Testis (tissue), 3 donors: ENCODE data around the gene ZYX. TPM values are rescaled to one million over a fixed set of nuclear protein-coding genes. Genes with fewer than 3 reads are reported as not detected.

Experiments
- DNase-seq: peaks from one replicate; pipeline ENCODE4 v3.0.0-alpha.2; 2019
- H3K27ac ChIP-seq, 2 donors: fragments of 200-600 bp; sonication (generic); one replicate each; pipeline ENCODE4 v1.5.1; 2019
- H3K27me3 ChIP-seq: fragments of 200-600 bp; sonication (generic); one replicate; pipeline ENCODE4 v1.5.1; 2019
- H3K36me3 ChIP-seq: fragments of 200-600 bp; sonication (generic); one replicate; pipeline ENCODE4 v1.5.1; 2017; ENCODE audit warnings: low read depth; ENCODE audit errors: missing control alignments
- H3K4me1 ChIP-seq: fragments of 200-600 bp; sonication (generic); one replicate; pipeline ENCODE4 v1.5.1; 2019
- H3K4me3 ChIP-seq, 2 donors: fragments of 200-600 bp; sonication (generic); one replicate each; pipeline ENCODE4 v1.5.1; 2017 to 2019
- H3K9me3 ChIP-seq: fragments of 200-600 bp; sonication (generic); one replicate; pipeline ENCODE4 v1.5.1; 2017
- POLR2A ChIP-seq: fragments of 450-650 bp; IDR thresholded peaks from one replicate; pipeline ENCODE4 v1.6.1; 2017; ENCODE audit warnings: antibody characterized with exemption, mild to moderate bottlenecking, moderate library complexity
- WGBS, 2 donors: methylation state at CpG; one replicate each; pipeline ENCODE4 v1.1.5; 2018; 5-methylcytosine and 5-hydroxymethylcytosine counted together
- intact Hi-C: fragments of 100-400 bp; cut with DNase I; formaldehyde crosslinking; loops from one replicate; pipeline ENCODE4 v1.15.1; 2023; ENCODE audit warnings: low total_unique reads
- polyA plus RNA-seq: library from polyadenylated mRNA; stranded (reverse); fragments of 350-450 nt; fragmentation: Illumina TruSeq; extraction: RNeasy Lipid Tissue Mini Kit (QIAGEN cat#74804); gene quantifications from one replicate; pipeline ENCODE4 v1.2.3, GENCODE V29; 2014; ENCODE audit warnings: low read depth, low replicate concordance; ENCODE audit not compliant: insufficient read depth
- total RNA-seq, 2 donors: library from RNA; depleted of rRNA; stranded (reverse); fragments of >200 nt; gene quantifications; one replicate each; pipeline ENCODE4 v1.2.3, GENCODE V29; 2016
- TF ChIP-seq, protein P1 (sequence below), 3 experiments: fragments of 450-650 bp in 2 of 3; fragments of 200-600 bp in 1 of 3; sonication (generic) in 1 of 3; IDR thresholded peaks; one replicate each; pipeline ENCODE4 v1.5.1; 2016 to 2019; ENCODE audit warnings: antibody characterized with exemption in 3 of 3, mild to moderate bottlenecking in 2 of 3, moderate library complexity in 1 of 3

Gene ZYX
- total and polyA plus RNA-seq, 3 donors from 2014 or later = 164 to 222 (median 190) TPM

DNA sequence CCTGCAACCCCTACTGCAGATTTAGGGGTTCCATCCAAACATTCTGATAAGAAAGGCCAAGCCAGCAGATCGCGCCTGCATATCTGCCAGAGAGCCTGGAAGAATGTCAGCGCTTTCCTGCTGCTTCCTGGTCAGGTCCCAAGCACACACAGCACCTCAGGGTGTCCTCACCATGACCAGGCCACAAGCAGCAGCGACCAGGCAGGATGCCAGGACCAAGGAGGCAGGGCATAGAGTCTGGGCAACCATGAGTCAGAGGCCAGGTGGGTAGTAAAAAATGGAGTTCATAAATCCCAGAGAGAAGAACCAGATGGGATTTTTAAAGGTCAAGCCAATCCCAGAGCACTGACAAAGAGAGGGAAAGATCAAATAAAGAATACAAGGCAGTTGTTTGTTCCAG lies 13.2 kb upstream of the ZYX start:
- DNase-seq = no peak
- H3K4me1 ChIP-seq = no peaks in the 10 kb centered on the region
- WGBS, 2 donors = 79 to 93% methylated on average over 4 of the region's 4 CpGs
- no peaks in the 10 kb centered on the region for H3K27me3 ChIP-seq
- no peaks in the 10 kb centered on the region for H3K36me3 ChIP-seq
- intact Hi-C loops = no loop called here
- H3K4me3 ChIP-seq = no peak overlapping the region
- no peak overlapping the region for H3K27ac ChIP-seq
- no peaks in the 10 kb centered on the region for H3K9me3 ChIP-seq
- no peak for TF ChIP-seq POLR2A
- TF ChIP-seq, protein P1, sequence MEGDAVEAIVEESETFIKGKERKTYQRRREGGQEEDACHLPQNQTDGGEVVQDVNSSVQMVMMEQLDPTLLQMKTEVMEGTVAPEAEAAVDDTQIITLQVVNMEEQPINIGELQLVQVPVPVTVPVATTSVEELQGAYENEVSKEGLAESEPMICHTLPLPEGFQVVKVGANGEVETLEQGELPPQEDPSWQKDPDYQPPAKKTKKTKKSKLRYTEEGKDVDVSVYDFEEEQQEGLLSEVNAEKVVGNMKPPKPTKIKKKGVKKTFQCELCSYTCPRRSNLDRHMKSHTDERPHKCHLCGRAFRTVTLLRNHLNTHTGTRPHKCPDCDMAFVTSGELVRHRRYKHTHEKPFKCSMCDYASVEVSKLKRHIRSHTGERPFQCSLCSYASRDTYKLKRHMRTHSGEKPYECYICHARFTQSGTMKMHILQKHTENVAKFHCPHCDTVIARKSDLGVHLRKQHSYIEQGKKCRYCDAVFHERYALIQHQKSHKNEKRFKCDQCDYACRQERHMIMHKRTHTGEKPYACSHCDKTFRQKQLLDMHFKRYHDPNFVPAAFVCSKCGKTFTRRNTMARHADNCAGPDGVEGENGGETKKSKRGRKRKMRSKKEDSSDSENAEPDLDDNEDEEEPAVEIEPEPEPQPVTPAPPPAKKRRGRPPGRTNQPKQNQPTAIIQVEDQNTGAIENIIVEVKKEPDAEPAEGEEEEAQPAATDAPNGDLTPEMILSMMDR (IDR thresholded peaks at IDR 0.05) = no peak

DNA sequence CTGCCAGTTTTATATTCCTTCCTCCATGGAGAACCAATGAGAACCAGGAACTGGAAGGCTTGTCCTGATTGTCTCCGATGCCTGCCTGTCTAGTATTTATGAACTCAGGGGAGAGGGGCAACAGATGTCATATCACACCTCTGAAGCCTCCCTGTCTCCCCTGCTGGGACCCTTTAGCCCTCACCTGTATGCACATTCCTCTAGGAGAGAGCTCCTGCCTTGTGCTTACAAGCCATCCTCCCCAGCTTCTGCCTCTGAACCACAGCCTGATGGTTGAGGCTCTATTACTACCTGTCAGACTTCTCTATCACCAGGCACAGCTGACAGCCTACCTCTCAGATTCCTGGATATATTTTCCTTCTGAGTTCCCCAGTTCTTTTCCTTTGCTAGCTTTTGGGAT lies 12.8 kb upstream of the ZYX start:
- Histone ChIP-seq H3K4me3 (no peak overlapping the region), H3K4me1 (no peaks in the 10 kb centered on the region), H3K9me3 (no peaks in the 10 kb centered on the region), H3K27me3 (no peaks in the 10 kb centered on the region), H3K27ac (no peak overlapping the region), H3K36me3 (no peaks in the 10 kb centered on the region)
- 83 to 92% methylated on average over 1 of the region's 1 CpG for WGBS, 2 donors
- TF ChIP-seq, protein P1 (IDR thresholded peaks at IDR 0.05) = no peak
- no peak for TF ChIP-seq POLR2A
- intact Hi-C loops = no loop called here
- DNase-seq = no peak

DNA sequence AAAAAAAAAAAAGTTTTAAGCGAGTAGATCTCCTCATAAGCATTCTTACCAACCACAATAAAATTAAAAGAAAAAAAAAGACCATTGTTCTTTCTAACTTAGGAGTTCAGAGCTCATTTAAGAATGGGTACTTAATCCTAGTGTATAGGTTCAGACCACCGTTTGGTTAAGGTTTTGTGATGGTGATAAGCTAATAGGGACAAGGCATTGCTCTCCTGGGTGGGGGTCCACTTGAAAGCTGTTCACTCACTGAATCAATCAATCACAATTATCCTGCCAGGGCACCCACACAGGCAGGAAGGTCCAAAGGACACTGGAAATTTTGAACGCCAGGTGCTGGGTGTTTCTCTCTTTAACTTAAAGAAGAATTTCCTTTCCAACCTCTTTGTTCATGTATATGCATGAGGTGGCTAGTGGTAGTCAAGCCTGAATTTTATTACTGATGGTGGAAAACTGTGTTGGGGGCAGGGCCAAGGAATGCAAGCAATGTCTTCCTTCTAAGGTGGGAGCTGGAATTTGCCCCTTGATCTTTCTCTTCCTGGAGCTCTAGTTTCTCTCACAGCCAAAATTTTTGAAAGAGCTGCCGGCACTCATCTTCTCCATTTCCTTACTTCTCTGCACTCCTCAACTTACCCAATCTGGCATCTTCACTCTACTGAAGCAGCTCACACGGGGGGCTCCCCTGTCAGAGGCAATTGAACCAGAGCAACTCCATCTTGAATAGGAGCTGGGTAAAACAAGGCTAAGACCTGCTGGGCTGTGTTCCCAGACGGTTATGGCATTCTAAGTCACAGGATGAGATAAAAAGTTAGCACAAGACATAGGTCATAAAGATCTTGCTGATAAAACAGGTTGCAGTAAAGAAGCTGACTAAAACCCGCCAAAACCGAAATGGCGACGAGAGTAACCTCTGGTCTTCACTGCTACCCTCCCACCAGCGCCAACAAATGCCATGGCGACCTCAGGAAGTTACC lies 11.2 kb upstream of the ZYX start:
- Histone ChIP-seq H3K4me1 (peaks cover 2% of the 10 kb centered on the region), H3K27ac (no peak overlapping the region), H3K27me3 (no peaks in the 10 kb centered on the region), H3K9me3 (no peaks in the 10 kb centered on the region), H3K36me3 (no peaks in the 10 kb centered on the region), H3K4me3 (no peak overlapping the region)
- TF ChIP-seq, protein P1 (IDR thresholded peaks at IDR 0.05) = no peak
- TF ChIP-seq POLR2A = no peak
- DNase-seq = no peak
- intact Hi-C loops = no loop called here
- 82 to 87% methylated on average over 12 of the region's 12 CpGs for WGBS, 2 donors

DNA sequence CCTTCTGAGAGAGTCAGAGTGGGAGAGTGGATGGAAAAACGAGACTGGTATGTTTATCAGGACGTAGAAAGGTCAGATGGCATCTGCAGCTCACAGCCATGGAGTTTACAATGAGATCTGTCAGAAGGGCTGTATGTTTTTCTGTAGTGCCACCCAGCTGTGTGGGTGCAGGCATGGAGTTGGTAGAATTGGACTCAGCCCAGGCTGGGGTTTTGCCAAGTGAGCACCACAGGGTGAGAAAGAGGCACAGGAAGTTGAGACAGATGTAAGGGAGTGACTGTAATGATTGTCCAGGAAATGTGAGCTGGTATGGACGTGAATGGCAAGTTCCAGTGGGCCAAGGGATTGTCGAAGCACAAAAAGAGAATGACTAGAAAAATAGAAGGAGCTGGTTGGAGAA lies 9.1 kb upstream of the ZYX start:
- H3K36me3 ChIP-seq = no peaks in the 10 kb centered on the region
- intact Hi-C loops = no loop called here
- peak; percentile 81 for DNase-seq
- TF ChIP-seq POLR2A = no peak
- TF ChIP-seq, protein P1 (IDR thresholded peaks at IDR 0.05) = no peak
- peaks cover 15% of the 10 kb centered on the region for H3K4me1 ChIP-seq
- H3K27ac ChIP-seq = no peak overlapping the region
- WGBS, 2 donors = 49 to 62% methylated on average over 4 of the region's 4 CpGs
- H3K4me3 ChIP-seq = no peak overlapping the region
- H3K9me3 ChIP-seq = no peaks in the 10 kb centered on the region
- no peaks in the 10 kb centered on the region for H3K27me3 ChIP-seq
